Measurements from ENCODE around the gene HEG1. TPM values are rescaled to one million over a fixed set of nuclear protein-coding genes. Genes with fewer than 3 reads are reported as not detected.

The HEG1 gene
- total RNA-seq, 1 donor from 2014 or later = 153 TPM

DNA sequence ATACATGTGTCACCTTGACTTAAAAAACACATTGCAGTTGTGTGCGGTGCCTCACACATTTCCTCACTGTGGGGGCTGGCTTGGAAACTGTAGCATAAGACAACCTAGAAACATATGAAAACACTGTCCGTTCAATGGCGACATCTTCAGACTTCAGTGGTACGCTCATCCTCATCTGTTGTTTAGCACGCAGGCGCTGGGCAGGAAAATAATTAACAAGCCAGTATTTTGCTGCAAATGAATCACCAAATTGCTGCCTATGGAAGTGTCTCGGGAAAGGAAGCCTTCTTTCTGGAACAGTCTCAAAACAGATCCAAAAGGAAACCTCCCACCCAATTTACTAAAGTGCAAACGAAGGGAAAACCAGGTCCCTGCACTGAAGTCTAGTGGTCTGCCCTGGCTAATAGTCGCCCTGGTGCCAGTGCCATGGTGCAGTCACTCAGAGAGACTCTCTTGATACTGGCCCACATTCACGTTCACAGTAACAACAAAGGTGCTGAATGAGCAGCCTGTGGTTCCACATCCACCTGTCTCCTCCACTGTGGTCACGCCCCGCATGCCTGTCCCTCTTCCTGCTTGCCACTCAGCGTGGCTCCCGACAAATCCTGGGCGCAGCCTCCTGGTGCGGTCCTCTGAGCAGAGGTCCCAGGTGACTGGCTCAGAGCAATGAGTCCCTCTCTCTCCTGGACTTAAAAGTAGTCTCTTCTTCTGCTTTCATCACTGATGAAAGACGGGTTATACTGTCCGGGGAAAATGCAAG, 85.7 kb downstream of the HEG1 start:
- Histone ChIP-seq H3K9me3 (no peaks in the 10 kb centered on the region), H3K27me3 (no peaks in the 10 kb centered on the region), H3K36me3 (peaks cover 28 to 72% of the 10 kb centered on the region in 2 donors), H3K4me3 (no peak overlapping the region), H3K27ac (no peak overlapping the region), H3K4me1 (no peaks in the 10 kb centered on the region)
- intact Hi-C loops (cut with DNase I) = no loop called here
- TF ChIP-seq, protein P1, sequence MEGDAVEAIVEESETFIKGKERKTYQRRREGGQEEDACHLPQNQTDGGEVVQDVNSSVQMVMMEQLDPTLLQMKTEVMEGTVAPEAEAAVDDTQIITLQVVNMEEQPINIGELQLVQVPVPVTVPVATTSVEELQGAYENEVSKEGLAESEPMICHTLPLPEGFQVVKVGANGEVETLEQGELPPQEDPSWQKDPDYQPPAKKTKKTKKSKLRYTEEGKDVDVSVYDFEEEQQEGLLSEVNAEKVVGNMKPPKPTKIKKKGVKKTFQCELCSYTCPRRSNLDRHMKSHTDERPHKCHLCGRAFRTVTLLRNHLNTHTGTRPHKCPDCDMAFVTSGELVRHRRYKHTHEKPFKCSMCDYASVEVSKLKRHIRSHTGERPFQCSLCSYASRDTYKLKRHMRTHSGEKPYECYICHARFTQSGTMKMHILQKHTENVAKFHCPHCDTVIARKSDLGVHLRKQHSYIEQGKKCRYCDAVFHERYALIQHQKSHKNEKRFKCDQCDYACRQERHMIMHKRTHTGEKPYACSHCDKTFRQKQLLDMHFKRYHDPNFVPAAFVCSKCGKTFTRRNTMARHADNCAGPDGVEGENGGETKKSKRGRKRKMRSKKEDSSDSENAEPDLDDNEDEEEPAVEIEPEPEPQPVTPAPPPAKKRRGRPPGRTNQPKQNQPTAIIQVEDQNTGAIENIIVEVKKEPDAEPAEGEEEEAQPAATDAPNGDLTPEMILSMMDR (IDR thresholded peaks at IDR 0.05) = no peak
- no peak for DNase-seq (ENCODE audit: low spot score in 2 of 2)

DNA sequence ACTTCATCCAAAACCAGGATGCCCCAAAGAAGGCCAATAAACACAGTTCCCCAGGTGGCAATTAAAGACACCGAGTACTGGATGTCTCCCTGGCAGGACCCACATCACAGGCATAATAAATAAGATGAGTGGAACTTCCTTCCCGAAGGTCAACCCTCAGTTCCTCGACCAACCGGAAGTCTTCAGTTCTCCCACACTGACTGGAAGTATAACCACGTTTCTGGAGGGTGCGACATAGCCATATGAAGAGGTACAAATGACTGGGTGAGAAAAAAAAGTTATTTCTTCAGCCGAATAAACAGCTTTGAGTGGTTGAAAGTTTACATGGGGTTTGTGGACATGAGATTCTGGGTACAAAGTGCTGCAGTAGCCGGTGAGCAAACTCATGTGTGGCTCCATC, 86.6 kb downstream of the HEG1 start:
- TF ChIP-seq, protein P1 (IDR thresholded peaks at IDR 0.05) = no peak
- Histone ChIP-seq H3K36me3 (peaks cover 28 to 63% of the 10 kb centered on the region in 2 donors), H3K27ac (no peak overlapping the region), H3K27me3 (no peaks in the 10 kb centered on the region), H3K9me3 (no peaks in the 10 kb centered on the region), H3K4me1 (no peaks in the 10 kb centered on the region), H3K4me3 (no peak overlapping the region)
- no peak for DNase-seq (ENCODE audit: low spot score in 2 of 2)
- intact Hi-C loops (cut with DNase I) = no loop called here

DNA sequence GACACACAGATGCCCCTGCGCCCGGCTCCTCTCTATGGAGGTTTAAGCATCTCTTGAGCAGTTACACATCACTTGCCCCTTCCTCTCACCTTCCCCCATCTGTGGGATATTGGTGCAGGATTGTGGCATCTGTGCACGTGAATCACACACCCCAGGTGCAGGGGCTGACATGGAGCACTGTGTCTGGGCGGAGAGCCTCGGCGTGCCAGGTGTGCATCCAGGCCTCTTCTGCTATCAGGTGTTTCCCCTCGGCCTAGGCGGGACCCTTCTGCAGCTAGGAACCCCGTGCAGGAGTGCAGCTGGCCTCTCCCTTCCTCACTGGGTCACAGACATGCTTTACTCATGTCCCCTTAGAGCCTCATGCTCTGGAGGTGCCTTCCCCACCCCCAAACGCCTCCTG, 87.8 kb downstream of the HEG1 start:
- Histone ChIP-seq H3K4me1 (no peaks in the 10 kb centered on the region), H3K36me3 (peaks cover 19 to 51% of the 10 kb centered on the region in 2 donors), H3K4me3 (no peak overlapping the region), H3K27ac (no peak overlapping the region), H3K9me3 (no peaks in the 10 kb centered on the region), H3K27me3 (no peaks in the 10 kb centered on the region)
- TF ChIP-seq, protein P1 (IDR thresholded peaks at IDR 0.05) = no peak
- intact Hi-C loops (cut with DNase I) = no loop called here
- no peak for DNase-seq (ENCODE audit: low spot score in 2 of 2)

DNA sequence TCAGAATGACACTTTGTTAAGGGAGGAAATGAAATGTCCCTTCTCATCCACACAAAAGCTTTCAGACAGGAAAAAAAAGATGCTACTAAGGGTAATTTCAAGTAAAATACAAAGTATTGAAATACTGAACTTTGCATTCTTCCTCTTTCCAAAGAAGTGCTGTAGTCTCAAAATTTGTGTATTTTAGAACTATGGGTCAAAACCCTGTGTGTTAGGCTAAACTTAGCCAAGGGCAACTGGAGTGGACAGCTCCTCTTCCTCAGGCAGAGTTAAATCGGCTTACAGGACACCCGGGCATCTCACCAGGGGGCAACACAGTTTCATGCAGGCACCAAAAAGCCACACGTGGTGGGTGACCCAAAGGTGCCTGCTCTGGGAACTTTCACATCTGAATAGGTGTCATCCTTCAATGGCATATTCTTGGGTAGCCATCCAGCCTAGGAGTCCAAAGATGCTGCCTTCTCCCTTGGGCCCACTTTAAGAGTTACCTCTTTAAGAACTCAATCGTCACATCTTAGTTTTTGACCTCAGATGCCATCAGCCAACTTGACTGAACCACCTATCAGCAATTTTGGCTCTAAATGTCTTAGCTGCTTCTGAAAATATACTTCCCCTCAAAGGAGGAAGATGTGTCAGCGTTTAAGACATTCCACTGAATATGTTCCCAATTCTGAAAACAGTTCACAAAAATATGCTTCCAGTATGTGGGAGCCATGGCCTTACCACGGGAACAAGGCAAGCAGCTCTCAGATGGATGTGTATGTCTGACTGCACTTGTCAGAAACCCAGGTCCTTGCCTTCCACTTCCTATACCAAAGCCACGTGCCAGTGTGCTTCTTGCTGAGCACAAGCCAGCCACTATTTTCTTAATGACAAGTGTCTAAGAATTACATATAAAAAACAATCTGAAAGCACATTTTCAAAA, 89.0 kb downstream of the HEG1 start:
- intact Hi-C loops (cut with DNase I) = no loop called here
- Histone ChIP-seq H3K36me3 (peaks cover 19 to 39% of the 10 kb centered on the region in 2 donors), H3K4me1 (no peaks in the 10 kb centered on the region), H3K27me3 (no peaks in the 10 kb centered on the region), H3K9me3 (no peaks in the 10 kb centered on the region), H3K27ac (no peak overlapping the region), H3K4me3 (no peak overlapping the region)
- TF ChIP-seq, protein P1 (IDR thresholded peaks at IDR 0.05) = no peak
- no peak for DNase-seq (ENCODE audit: low spot score in 2 of 2)

DNA sequence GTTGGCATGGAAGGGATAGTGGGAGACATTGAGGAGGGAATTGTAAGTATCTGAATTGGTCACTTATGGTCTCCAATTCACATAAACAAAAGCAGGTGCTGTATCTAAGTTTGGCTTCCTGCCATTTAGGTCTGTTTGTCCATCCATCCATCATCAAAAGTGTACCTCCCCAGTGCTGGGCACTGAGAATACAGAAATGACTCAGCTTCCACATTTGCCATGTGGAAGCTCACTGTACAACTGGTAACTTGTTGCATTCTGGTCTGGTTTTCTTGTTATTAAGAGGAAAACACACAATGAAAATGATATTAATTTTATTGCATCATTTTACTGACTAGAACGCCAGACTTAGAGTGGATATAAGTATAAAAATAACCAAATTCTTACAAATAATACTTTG, 90.4 kb downstream of the HEG1 start:
- Histone ChIP-seq H3K27me3 (no peaks in the 10 kb centered on the region), H3K4me3 (no peak overlapping the region), H3K9me3 (no peaks in the 10 kb centered on the region), H3K36me3 (peaks cover 17 to 27% of the 10 kb centered on the region in 2 donors), H3K4me1 (no peaks in the 10 kb centered on the region), H3K27ac (no peak overlapping the region)
- TF ChIP-seq, protein P1 (IDR thresholded peaks at IDR 0.05) = no peak
- DNase-seq (ENCODE audit: low spot score in 2 of 2) = no peak
- intact Hi-C loops (cut with DNase I) = no loop called here

Measured in ascending aorta (tissue), 2 donors.